Kidney (tissue), 14 donors: ENCODE results near the gene FAM193A. TPM values are rescaled to one million over a fixed set of nuclear protein-coding genes. Genes with fewer than 3 reads are reported as not detected.
"Not testable (repeated sequence)": the region's sequence is repeated elsewhere in the genome, so short reads cannot be mapped to it uniquely, and the experiment has no call there.

Experiments
- DNase-seq, 5 donors: peaks; one replicate each; pipeline ENCODE4 v3.0.0-alpha.2; 2013 to 2020
- FAIRE-seq: peaks from 2 replicates; lab custom pipeline; 2012; peaks lifted over from hg19 to GRCh38; lab: Jason Lieb, UNC
- H3K27ac ChIP-seq, 2 donors: one replicate each; pipeline ENCODE4 v1.7.0; 2013; ENCODE audit warnings: low read depth in 2 of 2, low read length in 2 of 2, inconsistent platforms in 1 of 2
- H3K27me3 ChIP-seq: one replicate; pipeline ENCODE4 v1.7.1; 2013; ENCODE audit warnings: low read length, inconsistent platforms; ENCODE audit not compliant: control insufficient read depth, insufficient read depth
- H3K36me3 ChIP-seq, 3 donors: one replicate each; pipeline versions ENCODE4 v1.7.0 to v1.7.1; 2013; ENCODE audit warnings: low read length in 3 of 3, control low read depth in 1 of 3, inconsistent platforms in 1 of 3; ENCODE audit not compliant: insufficient read depth in 3 of 3, control insufficient read depth in 2 of 3
- H3K4me1 ChIP-seq, 3 donors: one replicate each; pipeline versions ENCODE4 v1.7.0 to v1.7.1; 2013; ENCODE audit warnings: low read length in 3 of 3, inconsistent platforms in 1 of 3, low read depth in 1 of 3; ENCODE audit not compliant: control insufficient read depth in 2 of 3, insufficient read depth in 2 of 3
- H3K4me3 ChIP-seq, 3 donors: one replicate each; pipeline versions ENCODE4 v1.7.0 to v1.8.1; 2013; ENCODE audit warnings: low read length in 3 of 3, control low read depth in 1 of 3, inconsistent platforms in 1 of 3
- H3K9ac ChIP-seq, 3 donors: one replicate each; pipeline versions ENCODE4 v1.7.0 to v1.7.1; 2013; ENCODE audit warnings: low read length in 3 of 3, control low read depth in 1 of 3, inconsistent platforms in 1 of 3
- H3K9me3 ChIP-seq, 3 donors: one replicate each; pipeline versions ENCODE4 v1.7.0 to v1.7.1; 2013; ENCODE audit warnings: low read length in 3 of 3, control low read depth in 1 of 3, inconsistent platforms in 1 of 3; ENCODE audit not compliant: control insufficient read depth in 2 of 3, insufficient read depth in 1 of 3
- intact Hi-C: fragments of 100-400 bp; cut with DNase I; formaldehyde crosslinking; loops from one replicate; pipeline ENCODE4 v1.11.1; 2022
- polyA plus RNA-seq: library from polyadenylated mRNA; stranded (reverse); fragments of 350-450 nt; fragmentation: Illumina TruSeq; extraction: RNeasy Lipid Tissue Mini Kit (QIAGEN cat#74804); gene quantifications from one replicate; pipeline ENCODE4 v1.2.3, GENCODE V29; 2014; ENCODE audit warnings: low read depth, low replicate concordance; ENCODE audit not compliant: insufficient read depth
- total RNA-seq: library from RNA; stranded (reverse); fragmentation: NEBNext Ultra II Directional; extraction: Animal tissue kit (Norgen Biotek cat#: 25700); gene quantifications from one replicate; pipeline ENCODE4 v1.2.1, GENCODE V29; 2021
- TF ChIP-seq, protein P1 (sequence below): IDR thresholded peaks from 3 replicates; pipeline ENCODE4 v1.5.1; 2012; ENCODE audit warnings: mild to moderate bottlenecking, moderate library complexity, borderline replicate concordance; ENCODE audit not compliant: insufficient read depth; ENCODE audit errors: extremely low read depth
- donor health status: control.
- donor health status: control.
- donor health status: control.
- donor health status: control.
- donor health status: control.
- donor health status: DM: yes; HTN: yes; CAD: no.
- donor health status: Normal renal cell carcinoma (clear cell type).

The FAM193A gene
- total and polyA plus RNA-seq, 2 donors from 2014 or later: 6.3 to 29.3 TPM

DNA sequence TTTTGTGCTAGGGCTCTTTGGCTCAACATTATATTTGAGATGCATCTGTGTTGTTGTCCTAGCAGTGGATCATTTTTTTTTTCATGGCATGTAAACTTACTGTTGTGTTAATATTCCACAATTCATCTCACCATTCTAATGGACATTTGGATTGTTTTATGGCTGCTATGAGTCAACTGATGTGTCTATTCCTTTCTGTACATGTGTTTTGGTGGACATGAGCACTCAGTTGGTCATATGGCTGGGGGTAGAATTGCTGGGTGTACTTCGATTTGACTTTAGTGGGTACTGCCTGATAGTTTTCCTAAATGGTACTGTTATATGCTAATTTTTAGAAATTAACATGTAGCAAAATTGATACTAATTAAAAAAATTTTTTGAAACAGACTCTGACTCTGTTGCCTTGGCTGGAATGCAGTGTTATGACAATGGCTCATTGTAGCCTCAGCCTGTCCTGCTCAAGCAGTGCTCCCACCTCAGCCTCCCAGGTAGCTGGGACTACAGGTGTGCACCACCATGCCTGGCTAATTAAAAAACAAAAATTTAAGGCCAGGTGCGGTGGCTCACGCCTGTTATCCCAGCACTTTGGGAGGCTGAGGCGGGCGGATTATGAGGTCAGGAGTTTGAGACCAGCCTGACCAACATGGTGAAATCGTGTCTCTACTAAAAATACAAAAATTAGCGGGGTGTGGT lies 9.0 kb downstream of the FAM193A start:
- no peaks in the 10 kb centered on the region for H3K9me3 ChIP-seq
- H3K9ac ChIP-seq: no peak overlapping the region
- peaks cover 0 to 4% (median 2%) of the 10 kb centered on the region in 3 donors for H3K4me1 ChIP-seq
- DNase-seq (no peak), FAIRE-seq (no peak)
- no peak overlapping the region for H3K4me3 ChIP-seq
- TF ChIP-seq, protein P1, sequence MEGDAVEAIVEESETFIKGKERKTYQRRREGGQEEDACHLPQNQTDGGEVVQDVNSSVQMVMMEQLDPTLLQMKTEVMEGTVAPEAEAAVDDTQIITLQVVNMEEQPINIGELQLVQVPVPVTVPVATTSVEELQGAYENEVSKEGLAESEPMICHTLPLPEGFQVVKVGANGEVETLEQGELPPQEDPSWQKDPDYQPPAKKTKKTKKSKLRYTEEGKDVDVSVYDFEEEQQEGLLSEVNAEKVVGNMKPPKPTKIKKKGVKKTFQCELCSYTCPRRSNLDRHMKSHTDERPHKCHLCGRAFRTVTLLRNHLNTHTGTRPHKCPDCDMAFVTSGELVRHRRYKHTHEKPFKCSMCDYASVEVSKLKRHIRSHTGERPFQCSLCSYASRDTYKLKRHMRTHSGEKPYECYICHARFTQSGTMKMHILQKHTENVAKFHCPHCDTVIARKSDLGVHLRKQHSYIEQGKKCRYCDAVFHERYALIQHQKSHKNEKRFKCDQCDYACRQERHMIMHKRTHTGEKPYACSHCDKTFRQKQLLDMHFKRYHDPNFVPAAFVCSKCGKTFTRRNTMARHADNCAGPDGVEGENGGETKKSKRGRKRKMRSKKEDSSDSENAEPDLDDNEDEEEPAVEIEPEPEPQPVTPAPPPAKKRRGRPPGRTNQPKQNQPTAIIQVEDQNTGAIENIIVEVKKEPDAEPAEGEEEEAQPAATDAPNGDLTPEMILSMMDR: no peak
- H3K27me3 ChIP-seq: no peaks in the 10 kb centered on the region
- no peak overlapping the region for H3K27ac ChIP-seq
- H3K36me3 ChIP-seq: no peaks in the 10 kb centered on the region
- intact Hi-C loops: no loop called here

DNA sequence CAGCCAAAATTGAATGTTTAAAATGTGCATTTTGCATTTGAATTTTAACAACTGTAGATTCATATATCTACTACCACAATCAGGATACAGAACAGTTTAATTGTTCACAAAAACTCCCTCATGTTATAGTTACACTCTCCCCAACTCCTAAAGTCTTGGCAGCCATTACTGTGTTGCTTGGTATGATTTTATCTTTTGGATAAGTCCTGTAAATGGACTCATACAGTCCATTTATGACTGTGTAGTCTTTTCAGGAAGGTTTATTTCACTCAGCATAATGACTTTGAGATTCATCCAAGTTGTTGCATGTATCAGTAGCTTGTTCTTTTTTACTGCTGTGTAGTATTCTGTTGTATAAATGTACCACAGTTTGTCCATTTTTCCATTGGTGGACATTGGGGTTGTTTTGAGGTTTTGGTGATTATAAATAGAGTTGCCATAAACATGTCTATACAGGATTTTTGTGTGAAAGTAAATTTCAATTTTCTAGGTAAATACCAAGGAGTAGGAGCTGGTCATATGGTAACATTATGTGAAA lies 9.9 kb downstream of the FAM193A start:
- Histone ChIP-seq H3K9me3 (no peaks in the 10 kb centered on the region), H3K9ac (no peak overlapping the region), H3K36me3 (no peaks in the 10 kb centered on the region), H3K27me3 (no peaks in the 10 kb centered on the region), H3K4me1 (peaks cover 0 to 4% (median 2%) of the 10 kb centered on the region in 3 donors), H3K4me3 (no peak overlapping the region), H3K27ac (no peak overlapping the region)
- intact Hi-C loops: no loop called here
- TF ChIP-seq, protein P1: no peak
- DNase-seq (no peak), FAIRE-seq (no peak)

- intact Hi-C loops, H3K9me3 ChIP-seq, H3K9ac ChIP-seq, H3K27ac ChIP-seq, H3K4me1 ChIP-seq, FAIRE-seq, H3K27me3 ChIP-seq, DNase-seq, H3K4me3 ChIP-seq, H3K36me3 ChIP-seq: not testable (repeated sequence)
These were observed 10.7 kb downstream of the FAM193A start for GRCh38 chr4:2546961-2547691.

DNA sequence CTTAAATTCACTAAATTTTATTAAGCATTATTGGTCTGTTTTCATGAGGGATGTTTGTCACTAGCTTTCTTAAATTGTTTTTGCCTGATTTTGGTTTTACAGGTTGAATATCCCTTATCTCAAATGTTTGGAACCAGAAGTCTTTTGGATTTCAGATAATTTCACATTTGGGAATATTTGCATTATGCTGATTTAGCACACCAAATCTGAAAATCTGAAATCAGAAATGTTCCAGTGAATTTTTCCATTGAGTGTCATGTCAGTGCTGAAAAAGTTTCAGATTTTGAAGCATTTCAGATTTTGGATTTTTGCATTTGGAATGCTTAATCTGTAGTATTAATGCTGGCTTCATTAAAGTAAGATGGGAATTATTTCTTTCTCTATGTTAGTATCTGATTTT lies 14.7 kb downstream of the FAM193A start:
- no peak overlapping the region for H3K4me3 ChIP-seq
- no peak overlapping the region for H3K9ac ChIP-seq
- H3K36me3 ChIP-seq: no peaks in the 10 kb centered on the region
- TF ChIP-seq, protein P1: no peak
- DNase-seq (no peak), FAIRE-seq (no peak)
- no peaks in the 10 kb centered on the region for H3K4me1 ChIP-seq
- no peaks in the 10 kb centered on the region for H3K9me3 ChIP-seq
- H3K27ac ChIP-seq: no peak overlapping the region
- no peaks in the 10 kb centered on the region for H3K27me3 ChIP-seq
- intact Hi-C loops: no loop called here
